Neuronal stem cell (in vitro differentiated cells): ENCODE measurements around the gene C14orf93.

Source experiments
- DNase-seq: peaks from one replicate; pipeline ENCODE4 v3.0.0-alpha.2; 2013; ENCODE audit warnings: low spot score
- H2AFZ ChIP-seq: one replicate; pipeline ENCODE4 v1.6.1; 2013; ENCODE audit warnings: mild to moderate bottlenecking, low read length, inconsistent platforms
- H2AK5ac ChIP-seq: 2 replicates; pipeline ENCODE4 v1.6.1; 2013; ENCODE audit warnings: low read depth, mild to moderate bottlenecking, inconsistent platforms, low read length, moderate library complexity, mixed read lengths
- H2BK120ac ChIP-seq: 2 replicates; pipeline ENCODE4 v1.6.1; 2013; ENCODE audit warnings: low read depth, mild to moderate bottlenecking, inconsistent platforms, low read length, moderate library complexity, mixed read lengths
- H2BK12ac ChIP-seq: one replicate; pipeline ENCODE4 v1.6.1; 2013; ENCODE audit warnings: low read length, inconsistent platforms
- H2BK15ac ChIP-seq: 2 replicates; pipeline ENCODE4 v1.6.1; 2013; ENCODE audit warnings: mild to moderate bottlenecking, low read length, inconsistent platforms, mixed read lengths
- H2BK5ac ChIP-seq: one replicate; pipeline ENCODE4 v1.6.1; 2013; ENCODE audit warnings: inconsistent platforms, mild to moderate bottlenecking, low read length, moderate library complexity
- H3K14ac ChIP-seq: one replicate; pipeline ENCODE4 v1.6.1; 2013; ENCODE audit warnings: low read length, inconsistent platforms
- H3K18ac ChIP-seq: 2 replicates; pipeline ENCODE4 v1.6.1; 2013; ENCODE audit warnings: low read length, inconsistent platforms
- H3K23ac ChIP-seq: 2 replicates; pipeline ENCODE4 v1.6.1; 2013; ENCODE audit warnings: low read depth, mild to moderate bottlenecking, mixed read lengths, low read length, inconsistent platforms; ENCODE audit not compliant: poor library complexity
- H3K27ac ChIP-seq: replicated peaks from 3 replicates; pipeline ENCODE4 v1.5.1; 2013; ENCODE audit warnings: low read length, inconsistent platforms
- H3K27me3 ChIP-seq, 3 experiments: 2 replicates each; pipeline ENCODE4 v1.6.1; 2013; ENCODE audit warnings: low read length in 3 of 3, mild to moderate bottlenecking in 2 of 3, inconsistent platforms in 1 of 3, low read depth in 1 of 3, mixed read lengths in 1 of 3, moderate library complexity in 1 of 3; ENCODE audit not compliant: control insufficient read depth in 3 of 3, insufficient read depth in 3 of 3
- H3K36me3 ChIP-seq, 2 donors: replicated peaks in 1 of 2; 2 replicates each; pipeline ENCODE4 v1.6.1; 2013; ENCODE audit warnings: low read length in 2 of 2; ENCODE audit not compliant: control insufficient read depth in 2 of 2, insufficient read depth in 2 of 2
- H3K4ac ChIP-seq: 2 replicates; pipeline ENCODE4 v1.6.1; 2013; ENCODE audit warnings: inconsistent platforms, mild to moderate bottlenecking, low read length, moderate library complexity
- H3K4me1 ChIP-seq, 2 donors: 1 replicate in 1 of 2; 2 replicates in 1 of 2; pipeline ENCODE4 v1.6.1; 2013; ENCODE audit warnings: low read length in 2 of 2, low read depth in 1 of 2; ENCODE audit not compliant: control insufficient read depth in 2 of 2, insufficient read depth in 1 of 2
- H3K4me2 ChIP-seq: one replicate; pipeline ENCODE4 v1.6.1; 2013; ENCODE audit warnings: mild to moderate bottlenecking, low read length, inconsistent platforms; ENCODE audit not compliant: insufficient read depth, poor library complexity, severe bottlenecking
- H3K4me3 ChIP-seq, 2 donors: 2 replicates each; pipeline ENCODE4 v1.5.1; 2013; ENCODE audit warnings: low read length in 2 of 2, mild to moderate bottlenecking in 2 of 2, inconsistent platforms in 1 of 2, moderate library complexity in 1 of 2
- H3K79me1 ChIP-seq: one replicate; pipeline ENCODE4 v1.6.1; 2013; ENCODE audit warnings: low read depth, mild to moderate bottlenecking, inconsistent platforms, low read length, moderate library complexity
- H3K9ac ChIP-seq: one replicate; pipeline ENCODE4 v1.6.1; 2013; ENCODE audit warnings: mild to moderate bottlenecking, low read depth, low read length, inconsistent platforms; ENCODE audit not compliant: poor library complexity
- H3K9me3 ChIP-seq, 2 donors: replicated peaks in 1 of 2; 2 replicates each; pipeline versions ENCODE3 to v1.6.1; 2013; ENCODE audit warnings: low read length in 2 of 2, mild to moderate bottlenecking in 2 of 2, inconsistent platforms in 1 of 2, low read depth in 1 of 2, mixed read lengths in 1 of 2, moderate library complexity in 1 of 2; ENCODE audit not compliant: control insufficient read depth in 2 of 2, insufficient read depth in 1 of 2
- H4K8ac ChIP-seq: one replicate; pipeline ENCODE4 v1.6.1; 2013; ENCODE audit warnings: low read depth, mild to moderate bottlenecking, inconsistent platforms, low read length, moderate library complexity
- H4K91ac ChIP-seq: one replicate; pipeline ENCODE4 v1.6.1; 2013; ENCODE audit warnings: low read length, low read depth, mild to moderate bottlenecking, inconsistent platforms; ENCODE audit not compliant: poor library complexity
- WGBS, 2 donors: extraction: QIAGEN DNeasy Blood & Tissue Kit; methylation state at CpG; one replicate each; pipeline ENCODE4 v1.1.7; 2013; ENCODE audit warnings: missing lambda C conversion rate in 2 of 2, mixed read lengths in 1 of 2; ENCODE audit not compliant: insufficient read length in 2 of 2, insufficient replicate concordance in 1 of 2; ENCODE audit errors: extremely low coverage in 2 of 2; 5-methylcytosine and 5-hydroxymethylcytosine counted together

Gene C14orf93

GRCh38 chr14:22977684-22978486 lies 32.1 kb downstream of the C14orf93 start:
- Histone ChIP-seq H3K27me3 (no peaks in the 10 kb centered on the region), H3K4ac (peak overlapping the region; percentile 66), H4K8ac (no peak overlapping the region), H2BK12ac (no peak overlapping the region), H3K4me1 (peaks cover 37% of the 10 kb centered on the region in 2 donors), H3K9me3 (no peaks in the 10 kb centered on the region), H2BK5ac (peak overlapping the region; percentile 89), H2AK5ac (peak overlapping the region; percentile 79), H3K23ac (peak overlapping the region; percentile 46), H3K36me3 (peaks cover 35 to 71% of the 10 kb centered on the region in 2 donors), H3K4me2 (peak overlapping the region; percentile 51), H3K27ac (peak overlapping the region; percentile 95), H4K91ac (peak overlapping the region; percentile 77), H3K18ac (peak overlapping the region; percentile 95), H2BK15ac (no peak overlapping the region), H3K79me1 (peaks cover 22% of the 10 kb centered on the region), H2BK120ac (no peak overlapping the region), H3K9ac (peak overlapping the region; percentile 68), H3K4me3 (peak overlapping the region; percentile 18 to 27), H3K14ac (peak overlapping the region; percentile 60), H2AFZ (no peak overlapping the region)
- WGBS, 2 donors = no CpG with 5 or more reads among the region's 8 CpGs
- peak; percentile 93 for DNase-seq

GRCh38 chr14:22977434-22977683 lies 32.6 kb downstream of the C14orf93 start:
- Histone ChIP-seq H3K4me1 (peaks cover 37% of the 10 kb centered on the region in 2 donors), H2BK5ac (no peak overlapping the region), H3K27me3 (no peaks in the 10 kb centered on the region), H2BK120ac (no peak overlapping the region), H3K36me3 (peaks cover 41 to 76% of the 10 kb centered on the region in 2 donors), H3K18ac (no peak overlapping the region), H3K9ac (no peak overlapping the region), H3K4me2 (peak overlapping the region; percentile 44), H2BK12ac (no peak overlapping the region), H4K91ac (no peak overlapping the region), H2AFZ (no peak overlapping the region), H3K9me3 (no peaks in the 10 kb centered on the region), H3K4me3 (no peak overlapping the region), H2AK5ac (no peak overlapping the region), H2BK15ac (no peak overlapping the region), H3K79me1 (peaks cover 22% of the 10 kb centered on the region), H3K14ac (no peak overlapping the region), H3K27ac (peak overlapping the region; percentile 80), H3K23ac (no peak overlapping the region), H3K4ac (no peak overlapping the region), H4K8ac (no peak overlapping the region)
- DNase-seq = no peak

GRCh38 chr14:22976620-22977433 lies 33.1 kb downstream of the C14orf93 start:
- H3K27ac ChIP-seq = peak overlapping the region; percentile 80
- no CpG with 5 or more reads among the region's 6 CpGs for WGBS, 2 donors
- H2BK5ac ChIP-seq = no peak overlapping the region
- no peak overlapping the region for H2AK5ac ChIP-seq
- H2BK120ac ChIP-seq = no peak overlapping the region
- no peak overlapping the region for H3K4me3 ChIP-seq
- no peak overlapping the region for H2BK12ac ChIP-seq
- no peak overlapping the region for H3K23ac ChIP-seq
- H2AFZ ChIP-seq = no peak overlapping the region
- no peak for DNase-seq
- H4K8ac ChIP-seq = no peak overlapping the region
- peaks cover 37% of the 10 kb centered on the region in 2 donors for H3K4me1 ChIP-seq
- H3K36me3 ChIP-seq = peaks cover 45 to 82% of the 10 kb centered on the region in 2 donors
- no peak overlapping the region for H2BK15ac ChIP-seq
- H3K79me1 ChIP-seq = peaks cover 20% of the 10 kb centered on the region
- H3K9me3 ChIP-seq = no peaks in the 10 kb centered on the region
- no peak overlapping the region for H3K9ac ChIP-seq
- H4K91ac ChIP-seq = no peak overlapping the region
- H3K14ac ChIP-seq = no peak overlapping the region
- peak overlapping the region; percentile 44 for H3K4me2 ChIP-seq
- peak overlapping the region; percentile 22 for H3K18ac ChIP-seq
- no peak overlapping the region for H3K4ac ChIP-seq
- no peaks in the 10 kb centered on the region for H3K27me3 ChIP-seq

GRCh38 chr14:22974530-22975313 lies 35.2 kb downstream of the C14orf93 start:
- H3K9ac ChIP-seq = no peak overlapping the region
- H3K9me3 ChIP-seq = no peaks in the 10 kb centered on the region
- H3K18ac ChIP-seq = no peak overlapping the region
- no peak overlapping the region for H3K4me2 ChIP-seq
- H2BK15ac ChIP-seq = no peak overlapping the region
- H2BK12ac ChIP-seq = no peak overlapping the region
- H2BK120ac ChIP-seq = no peak overlapping the region
- H3K4ac ChIP-seq = no peak overlapping the region
- no peak for DNase-seq
- no peak overlapping the region for H2AFZ ChIP-seq
- no peak overlapping the region for H2AK5ac ChIP-seq
- peaks cover 32 to 37% of the 10 kb centered on the region in 2 donors for H3K4me1 ChIP-seq
- no peak overlapping the region for H3K23ac ChIP-seq
- H3K79me1 ChIP-seq = peaks cover 13% of the 10 kb centered on the region
- H3K27me3 ChIP-seq = no peaks in the 10 kb centered on the region
- no peak overlapping the region for H2BK5ac ChIP-seq
- H3K36me3 ChIP-seq = peaks cover 47 to 83% of the 10 kb centered on the region in 2 donors
- no peak overlapping the region for H4K91ac ChIP-seq
- H3K4me3 ChIP-seq = no peak overlapping the region
- WGBS, 2 donors = no CpG with 5 or more reads among the region's 9 CpGs
- H3K14ac ChIP-seq = no peak overlapping the region
- H4K8ac ChIP-seq = no peak overlapping the region
- peak overlapping the region; percentile 36 for H3K27ac ChIP-seq
